Esophagus squamous epithelium (tissue), 5 donors: Measurements from ENCODE around the gene CDC25B. TPM values are rescaled to one million over a fixed set of nuclear protein-coding genes. Genes with fewer than 3 reads are reported as not detected.

Experiments
- DNase-seq: peaks from one replicate; lab custom pipeline; 2025; lab: John Stamatoyannopoulos, UW
- H3K27ac ChIP-seq, 4 donors: fragments of 200-600 bp; sonication (generic); one replicate each; pipeline ENCODE4 v1.5.1; 2016 to 2019; ENCODE audit warnings: mild to moderate bottlenecking in 1 of 4
- H3K27me3 ChIP-seq, 4 donors: fragments of 200-600 bp; sonication (generic); 1 replicate in 3 of 4; 2 replicates in 1 of 4; pipeline versions ENCODE4 v1.5.1 to v1.6.0; 2017 to 2021; ENCODE audit warnings: antibody characterized with exemption in 1 of 4
- H3K36me3 ChIP-seq, 3 donors: fragments of 200-600 bp; sonication (generic); one replicate each; pipeline ENCODE4 v1.5.1; 2016 to 2019
- H3K4me1 ChIP-seq, 3 donors: fragments of 200-600 bp; sonication (generic); one replicate each; pipeline ENCODE4 v1.5.1; 2017 to 2019
- H3K4me3 ChIP-seq, 4 donors: fragments of 200-600 bp; sonication (generic); 1 replicate in 3 of 4; 2 replicates in 1 of 4; pipeline ENCODE4 v1.5.1; 2016 to 2019; ENCODE audit warnings: mild to moderate bottlenecking in 2 of 4, moderate library complexity in 1 of 4
- H3K9me3 ChIP-seq, 3 donors: fragments of 200-600 bp; sonication (generic); one replicate each; pipeline ENCODE4 v1.5.1; 2016 to 2019
- CTCF ChIP-seq, 6 experiments: fragments of 450-650 bp in 4 of 6; fragments of 200-600 bp in 2 of 6; sonication (generic) in 2 of 6; IDR thresholded peaks; one replicate each; pipeline ENCODE4 v1.5.1; 2016 to 2019; ENCODE audit warnings: antibody characterized with exemption in 6 of 6, mild to moderate bottlenecking in 4 of 6, moderate library complexity in 4 of 6
- POLR2A ChIP-seq, 4 donors: fragments of 450-650 bp; IDR thresholded peaks; one replicate each; pipeline ENCODE4 v1.6.1; 2017; ENCODE audit warnings: antibody characterized with exemption in 4 of 4, mild to moderate bottlenecking in 4 of 4, moderate library complexity in 3 of 4
- WGBS, 2 donors: methylation state at CpG; one replicate each; pipeline ENCODE4 v1.1.5; 2018; 5-methylcytosine and 5-hydroxymethylcytosine counted together
- intact Hi-C: fragments of 100-400 bp; cut with DNase I; formaldehyde crosslinking; loops from one replicate; pipeline ENCODE4 v1.15.0; 2022
- total RNA-seq, 4 donors: library from RNA; depleted of rRNA; stranded (reverse); fragments of >200 nt; gene quantifications; one replicate each; pipeline ENCODE4 v1.1.0, GENCODE V29; 2016
- donor health status: DM: yes; HTN: yes; CAD: no.

The CDC25B gene
- total RNA-seq, 4 donors from 2014 or later = 15.6 to 26.2 (median 18.1) TPM

- Histone ChIP-seq H3K4me1 (peaks cover 12 to 39% (median 15%) of the 10 kb centered on the region in 3 donors), H3K27ac (peak within 1 kb of the TSS; percentile 90 to 98 (median 96)), H3K27me3 (no peaks in the 10 kb centered on the region), H3K4me3 (peak within 1 kb of the TSS; percentile 89 to 99 (median 96)), H3K9me3 (no peaks in the 10 kb centered on the region), H3K36me3 (no peaks in the 10 kb centered on the region)
- DNase-seq = peak; percentile 22
- TF ChIP-seq POLR2A (IDR thresholded peaks at IDR 0.05) (peak in 2 of 4 donors; percentile 15 to 78), CTCF (IDR thresholded peaks at IDR 0.05) (peak in 3 of 6 experiments; percentile 3 to 44 (median 20))
- 0% methylated on average over 2 to 14 of the region's 72 CpGs for WGBS, 2 donors
- intact Hi-C loops = no loop called here
These were observed 50.8 kb downstream of the CDC25B start, which contains the start of gene MAVS for GRCh38 chr20:3846740-3847428. MAVS (plus strand) TSS chr20:3846834; CDS start chr20:3854625, 7,791 bp downstream.

GRCh38 chr20:3847429-3847940, 51.4 kb downstream of the CDC25B start:
- Histone ChIP-seq H3K36me3 (no peaks in the 10 kb centered on the region), H3K9me3 (no peaks in the 10 kb centered on the region), H3K4me3 (peak overlapping the region; percentile 89 to 99 (median 96)), H3K27ac (peak overlapping the region; percentile 90 to 98 (median 96)), H3K4me1 (peaks cover 12 to 39% (median 15%) of the 10 kb centered on the region in 3 donors), H3K27me3 (no peaks in the 10 kb centered on the region)
- 5 to 21% methylated on average over 6 to 7 of the region's 8 CpGs for WGBS, 2 donors
- intact Hi-C loops = no loop called here
- DNase-seq = no peak
- no peak for TF ChIP-seq CTCF (IDR thresholded peaks at IDR 0.05)
- no peak for TF ChIP-seq POLR2A (IDR thresholded peaks at IDR 0.05)

- H3K27ac ChIP-seq = peak overlapping the region in 2 of 4 donors; percentile 13 to 36
- intact Hi-C loops = no loop called here
These were observed 52.5 kb downstream of the CDC25B start for GRCh38 chr20:3848565-3848964.

GRCh38 chr20:3854462-3854871, 58.4 kb downstream of the CDC25B start:
- intact Hi-C loops = no loop called here
- Histone ChIP-seq H3K36me3 (peaks cover 17 to 54% (median 28%) of the 10 kb centered on the region in 3 donors), H3K27ac (peak overlapping the region in 1 of 4 donors; percentile 5), H3K27me3 (no peaks in the 10 kb centered on the region), H3K9me3 (no peaks in the 10 kb centered on the region), H3K4me3 (no peak overlapping the region), H3K4me1 (peaks cover 0 to 24% (median 0%) of the 10 kb centered on the region in 3 donors)
- DNase-seq = no peak
- TF ChIP-seq CTCF (IDR thresholded peaks at IDR 0.05) (no peak), POLR2A (IDR thresholded peaks at IDR 0.05) (no peak)
- WGBS, 2 donors = 47 to 66% methylated on average over 4 of the region's 4 CpGs

More at GRCh38 chr20:3848565-3848964, 52.5 kb downstream of the CDC25B start:
- Histone ChIP-seq H3K4me3 (no peak overlapping the region), H3K4me1 (peaks cover 12 to 39% (median 15%) of the 10 kb centered on the region in 3 donors), H3K9me3 (no peaks in the 10 kb centered on the region), H3K36me3 (no peaks in the 10 kb centered on the region), H3K27me3 (no peaks in the 10 kb centered on the region)
- 83 to 87% methylated on average over 1 of the region's 1 CpG for WGBS, 2 donors
- no peak for TF ChIP-seq CTCF (IDR thresholded peaks at IDR 0.05)
- TF ChIP-seq POLR2A (IDR thresholded peaks at IDR 0.05) = no peak
- DNase-seq = no peak

Other genes starting within 250 kb of the CDC25B start
- not detected for gene GFRA4, start 132.9 kb upstream of the CDC25B start, total RNA-seq
- gene ADAM33, start 114.3 kb upstream of the CDC25B start, total RNA-seq = 10 to 100 TPM in 1 of 4 donors, 1 to 10 TPM in 3; 2.4 to 27.7 (median 6.4) TPM
- 1 to 10 TPM in 2 of 4 donors, under 1 TPM in 2; 0.11 to 6.9 (median 1.8) TPM for gene SIGLEC1, start 83.7 kb upstream of the CDC25B start, total RNA-seq
- 1 to 10 TPM in 2 of 4 donors, under 1 TPM in 2; 0.64 to 4.6 (median 1.8) TPM for gene HSPA12B, start 63.6 kb upstream of the CDC25B start, total RNA-seq
- 10 to 100 TPM; 13.5 to 24.7 (median 19.8) TPM for gene ADISSP, start 28.6 kb upstream of the CDC25B start, total RNA-seq
- under 1 TPM in 1 of 4 donors, not detected in 3; 0.19 TPM for gene SPEF1, start 14.9 kb upstream of the CDC25B start, total RNA-seq
- gene CENPB, start 9.6 kb upstream of the CDC25B start, total RNA-seq = 10 to 100 TPM; 38.8 to 81.4 (median 67.1) TPM
- gene AP5S1, start 24.2 kb downstream of the CDC25B start, total RNA-seq = 10 to 100 TPM in 2 of 4 donors, 1 to 10 TPM in 2; 5.8 to 12.8 (median 10.4) TPM
- gene MAVS, start 50.5 kb downstream of the CDC25B start, total RNA-seq = 10 to 100 TPM; 14.9 to 31.3 (median 17.2) TPM
- 10 to 100 TPM; 39.4 to 49.1 (median 46.2) TPM for gene PANK2, start 93.1 kb downstream of the CDC25B start, total RNA-seq
- 10 to 100 TPM in 1 of 4 donors, 1 to 10 TPM in 3; 6.9 to 10.0 (median 8.9) TPM for gene RNF24, start 219.2 kb downstream of the CDC25B start, total RNA-seq